Pancreas (tissue), 10 donors: ENCODE results near the gene CASP10. TPM values are rescaled to one million over a fixed set of nuclear protein-coding genes. Genes with fewer than 3 reads are reported as not detected.

ENCODE experiments used
- ATAC-seq, 4 donors: fragments of 200-7000 bp; cut with Tn5 transposase; one replicate each; pipeline versions ENCODE4 v1.8.0 to v1.9.1; 2020; ENCODE audit warnings: mild to moderate bottlenecking in 4 of 4, moderate library complexity in 4 of 4
- DNase-seq, 6 donors: peaks; one replicate each; pipeline ENCODE4 v3.0.0-alpha.2; 2020
- FAIRE-seq: peaks from 2 replicates; lab custom pipeline; 2012; peaks lifted over from hg19 to GRCh38; lab: Jason Lieb, UNC
- H3K27ac ChIP-seq, 4 donors: fragments of 200-600 bp; sonication (generic); 1 replicate in 3 of 4; 2 replicates in 1 of 4; pipeline versions ENCODE4 v1.5.0 to v1.8.0; 2020
- H3K27me3 ChIP-seq, 4 donors: fragments of 200-600 bp; one replicate each; pipeline ENCODE4 v1.8.0; 2021
- H3K36me3 ChIP-seq, 3 donors: fragments of 200-600 bp; sonication (generic) in 1 of 3; one replicate each; pipeline versions ENCODE4 v1.5.0 to v1.8.0; 2020 to 2021
- H3K4me1 ChIP-seq, 3 donors: fragments of 200-600 bp; one replicate each; pipeline ENCODE4 v1.8.0; 2021
- H3K4me3 ChIP-seq, 4 donors: fragments of 200-600 bp; sonication (generic) in 2 of 4; one replicate each; pipeline versions ENCODE4 v1.5.0 to v1.8.0; 2020 to 2021
- H3K9me3 ChIP-seq, 4 donors: fragments of 200-600 bp; one replicate each; pipeline ENCODE4 v1.8.0; 2021
- CTCF ChIP-seq, 4 donors: fragments of 200-600 bp; sonication (generic) in 3 of 4; IDR thresholded peaks; one replicate each; pipeline versions ENCODE4 v1.5.0 to v1.8.0; 2021; ENCODE audit warnings: antibody characterized with exemption in 4 of 4
- WGBS, 2 donors: extraction: QIAGEN DNeasy Blood & Tissue Kit; methylation state at CpG; one replicate each; pipeline ENCODE4 v1.1.7; 2013; 5-methylcytosine and 5-hydroxymethylcytosine counted together
- intact Hi-C, 3 donors: fragments of 100-400 bp; cut with DNase I; formaldehyde crosslinking; loops; one replicate each; pipeline versions ENCODE4 v1.11.1 to v1.14.2; 2022
- polyA plus RNA-seq, 2 donors: library from polyadenylated mRNA; stranded (reverse); fragments of 200-250 nt; gene quantifications; one replicate each; pipeline ENCODE4 v1.2.3, GENCODE V29; 2013
- total RNA-seq, 6 donors: library from RNA; stranded (reverse); fragmentation: NEBNext Ultra II Directional in 4 of 6; extraction: Animal tissue kit (Norgen Biotek cat#: 25700) in 4 of 6; gene quantifications; one replicate each; pipeline versions ENCODE4 v1.2.1 to v1.2.4, GENCODE V29; 2021 to 2023
- donor health status: healthy with polysubstance abuse.
- donor health status: DM: no; HTN: no; CAD: no; lungs with moderate emphysema.
- donor health status: DM: no; HTN: no; CAD: no.
- donor health status: control.
- donor health status: control.
- donor health status: Bipolar disorder and iron deficiency.
- donor health status: DM: yes; HTN: yes; CAD: no.
- donor health status: DM: no; HTN: no; CAD: no.
- donor health status: DM: no; HTN: no; CAD: no.
- donor health status: DM: yes; HTN: yes; CAD: no.

CASP10 gene
- total and polyA plus RNA-seq, 8 donors, result 3.0 to 11.7 (median 5.1) TPM

- Histone ChIP-seq H3K9me3 (no peaks in the 10 kb centered on the region), H3K4me3 (no peak overlapping the region), H3K36me3 (peaks cover 0 to 3% (median 0%) of the 10 kb centered on the region in 3 donors), H3K27ac (no peak overlapping the region), H3K27me3 (no peaks in the 10 kb centered on the region), H3K4me1 (peaks cover 0 to 11% (median 4%) of the 10 kb centered on the region in 3 donors)
- DNase-seq (no peak), ATAC-seq (no peak), FAIRE-seq (no peak)
- 85 to 86% methylated on average over 5 of the region's 5 CpGs for WGBS, 2 donors
- intact Hi-C loops, result no loop called here
- TF ChIP-seq CTCF (IDR thresholded peaks at IDR 0.05), result no peak
Measured at GRCh38 chr2:201186982-201187381, 4.0 kb downstream of the CASP10 start.

GRCh38 chr2:201188449-201188848 lies 5.5 kb downstream of the CASP10 start:
- peaks cover 0 to 8% (median 4%) of the 10 kb centered on the region in 3 donors for H3K4me1 ChIP-seq
- FAIRE-seq (no peak), DNase-seq (no peak), ATAC-seq (no peak)
- TF ChIP-seq CTCF (IDR thresholded peaks at IDR 0.05), result no peak
- H3K27me3 ChIP-seq, result no peaks in the 10 kb centered on the region
- H3K36me3 ChIP-seq, result peaks cover 0 to 3% (median 0%) of the 10 kb centered on the region in 3 donors
- no peaks in the 10 kb centered on the region for H3K9me3 ChIP-seq
- no peak overlapping the region for H3K27ac ChIP-seq
- WGBS, 2 donors, result 91 to 97% methylated on average over 4 of the region's 4 CpGs
- H3K4me3 ChIP-seq, result no peak overlapping the region
- intact Hi-C loops, result no loop called here

GRCh38 chr2:201191132-201191875 lies 8.4 kb downstream of the CASP10 start:
- no peak overlapping the region for H3K4me3 ChIP-seq
- 50 to 58% methylated on average over 4 of the region's 4 CpGs for WGBS, 2 donors
- H3K9me3 ChIP-seq, result no peaks in the 10 kb centered on the region
- H3K4me1 ChIP-seq, result no peaks in the 10 kb centered on the region
- H3K36me3 ChIP-seq, result peaks cover 0 to 7% (median 0%) of the 10 kb centered on the region in 3 donors
- no peak for TF ChIP-seq CTCF (IDR thresholded peaks at IDR 0.05)
- intact Hi-C loops, result no loop called here
- ATAC-seq (peak in 3 of 4 donors; percentile 28 to 42 (median 35)), DNase-seq (no peak), FAIRE-seq (no peak)
- no peaks in the 10 kb centered on the region for H3K27me3 ChIP-seq
- H3K27ac ChIP-seq, result no peak overlapping the region

GRCh38 chr2:201194097-201194496 lies 11.2 kb downstream of the CASP10 start:
- WGBS, 2 donors, result 78 to 83% methylated on average over 3 of the region's 3 CpGs
- no peaks in the 10 kb centered on the region for H3K9me3 ChIP-seq
- DNase-seq, result no peak
- intact Hi-C loops, result no loop called here
- no peak for TF ChIP-seq CTCF (IDR thresholded peaks at IDR 0.05)
- no peaks in the 10 kb centered on the region for H3K4me1 ChIP-seq
- no peak for ATAC-seq
- peak; percentile 67 for FAIRE-seq
- H3K27ac ChIP-seq, result no peak overlapping the region
- no peaks in the 10 kb centered on the region for H3K27me3 ChIP-seq
- H3K36me3 ChIP-seq, result peaks cover 0 to 10% (median 0%) of the 10 kb centered on the region in 3 donors
- no peak overlapping the region for H3K4me3 ChIP-seq

- Histone ChIP-seq H3K36me3 (peaks cover 0 to 10% (median 0%) of the 10 kb centered on the region in 3 donors), H3K4me1 (no peaks in the 10 kb centered on the region), H3K27me3 (no peaks in the 10 kb centered on the region), H3K9me3 (no peaks in the 10 kb centered on the region), H3K4me3 (no peak overlapping the region), H3K27ac (no peak overlapping the region)
- intact Hi-C loops, result no loop called here
- no peak for ATAC-seq
- no peak for TF ChIP-seq CTCF (IDR thresholded peaks at IDR 0.05)
- 76 to 97% methylated on average over 3 of the region's 3 CpGs for WGBS, 2 donors
- DNase-seq, result no peak
- FAIRE-seq, result no peak
Measured at GRCh38 chr2:201195331-201195730, 12.4 kb downstream of the CASP10 start.
